Heart left ventricle (tissue), 16 donors: ENCODE measurements around the gene NELL1. TPM values are rescaled to one million over a fixed set of nuclear protein-coding genes. Genes with fewer than 3 reads are reported as not detected.

Experiments
- ATAC-seq, 4 donors: fragments of 200-7000 bp; cut with Tn5 transposase; one replicate each; pipeline ENCODE4 v1.9.1; 2020 to 2022; ENCODE audit warnings: moderate library complexity in 4 of 4, mild to moderate bottlenecking in 3 of 4, moderate number of reproducible peaks in 1 of 4
- DNase-seq, 5 donors: peaks; one replicate each; pipeline ENCODE4 v3.0.0-alpha.2; 2020
- H3K27ac ChIP-seq, 12 donors: fragments of 200-600 bp; sonication (generic) in 4 of 12; one replicate each; pipeline versions ENCODE4 v1.5.0 to v1.8.0; 2016 to 2022; ENCODE audit warnings: mild to moderate bottlenecking in 2 of 12
- H3K27me3 ChIP-seq, 9 donors: fragments of 200-600 bp; sonication (generic) in 2 of 9; one replicate each; pipeline versions ENCODE4 v1.5.1 to v1.8.0; 2016 to 2022; ENCODE audit warnings: mild to moderate bottlenecking in 3 of 9
- H3K36me3 ChIP-seq, 9 donors: fragments of 200-600 bp; sonication (generic) in 2 of 9; one replicate each; pipeline versions ENCODE4 v1.5.0 to v1.8.0; 2018 to 2022; ENCODE audit warnings: mild to moderate bottlenecking in 2 of 9
- H3K4me1 ChIP-seq, 12 donors: fragments of 200-600 bp; sonication (generic) in 4 of 12; one replicate each; pipeline versions ENCODE4 v1.5.0 to v1.8.0; 2016 to 2022; ENCODE audit warnings: mild to moderate bottlenecking in 3 of 12
- H3K4me3 ChIP-seq, 12 donors: fragments of 200-600 bp; sonication (generic) in 4 of 12; one replicate each; pipeline versions ENCODE4 v1.5.0 to v1.8.0; 2017 to 2022; ENCODE audit warnings: mild to moderate bottlenecking in 9 of 12, moderate library complexity in 4 of 12
- H3K9me3 ChIP-seq, 12 donors: fragments of 200-600 bp; sonication (generic) in 4 of 12; one replicate each; pipeline versions ENCODE4 v1.5.0 to v1.8.0; 2016 to 2022; ENCODE audit warnings: mild to moderate bottlenecking in 1 of 12
- CTCF ChIP-seq, 12 donors: fragments of 200-600 bp; sonication (generic) in 4 of 12; IDR thresholded peaks; one replicate each; pipeline versions ENCODE4 v1.5.0 to v1.8.0; 2018 to 2022; ENCODE audit warnings: antibody characterized with exemption in 12 of 12, mild to moderate bottlenecking in 5 of 12
- POLR2A ChIP-seq, 2 donors: fragments of 450-650 bp; IDR thresholded peaks; one replicate each; pipeline ENCODE4 v1.6.1; 2017; ENCODE audit warnings: antibody characterized with exemption in 2 of 2, mild to moderate bottlenecking in 2 of 2, moderate library complexity in 2 of 2
- WGBS, 4 donors: extraction: QIAGEN DNeasy Blood & Tissue Kit in 2 of 4; methylation state at CpG; one replicate each; pipeline versions ENCODE4 v1.1.5 to v1.1.7; 2013 to 2018; 5-methylcytosine and 5-hydroxymethylcytosine counted together
- intact Hi-C, 10 donors: fragments of 100-400 bp; cut with DNase I; formaldehyde crosslinking; loops; one replicate each; pipeline versions ENCODE4 v1.11.1 to v1.14.2; 2022
- polyA plus RNA-seq, 2 donors: library from polyadenylated mRNA; stranded (reverse); fragments of 200-250 nt; gene quantifications; one replicate each; pipeline ENCODE4 v1.2.3, GENCODE V29; 2013
- total RNA-seq, 9 donors: library from RNA; depleted of rRNA in 2 of 9; stranded (reverse); fragments of >200 nt in 2 of 9; fragmentation: NEBNext Ultra II Directional in 3 of 9; extraction: Animal tissue kit (Norgen Biotek cat#: 25700) in 3 of 9; gene quantifications; one replicate each; pipeline versions ENCODE4 v1.1.0 to v1.2.4, GENCODE V29; 2016 to 2023
- donor health status: ischemic (EF 13 %, LVEDD 7.1; RV severe dilation, severe dysfunction).
- donor health status: healthy with polysubstance abuse.
- donor health status: DM: no; HTN: yes; CAD: no.
- donor health status: DM: no; HTN: no; CAD: no.
- donor health status: ischemic (EF 25% LVEDD 6.9; RV normal size, moderate dysfunction).
- donor health status: ischemic (EF 25% LVEDD 5.7; RV mildly dilated, moderate dysfunction).
- donor health status: healthy.
- donor health status: DM: yes; HTN: yes; CAD: no.
- donor health status: ischemic (EF 35%, LVEDD 5.7; RV mildly dilated, moderate dysfunction).
- donor health status: nonischemic (EF 11% LVEDD 7.7; RV severe dilation, severe dysfunction).
- donor health status: DM: yes; HTN: yes; CAD: no.
- donor health status: PGD.
- donor health status: ischemic (EF 29% LVEDD 5.4; RV normal size, mild dysfunction).
- donor health status: nonischemic (EF 23%, LVEDD 6.1; RV moderate dilation, normal function).

Gene NELL1
- total and polyA plus RNA-seq, 11 donors = 1.6 TPM; not detected in 10

GRCh38 chr11:21116009-21116408 is 446.6 kb downstream of the NELL1 start:
- Histone ChIP-seq H3K36me3 (no peaks in the 10 kb centered on the region), H3K4me3 (no peak overlapping the region), H3K27me3 (no peaks in the 10 kb centered on the region), H3K9me3 (no peaks in the 10 kb centered on the region), H3K27ac (no peak overlapping the region), H3K4me1 (no peaks in the 10 kb centered on the region)
- ATAC-seq = no peak
- intact Hi-C loops = no loop called here
- TF ChIP-seq CTCF (IDR thresholded peaks at IDR 0.05) (no peak), POLR2A (IDR thresholded peaks at IDR 0.05) (no peak)
- 84 to 95% (median 89%) methylated on average over 1 of the region's 1 CpG for WGBS, 4 donors
- no peak for DNase-seq

DNA sequence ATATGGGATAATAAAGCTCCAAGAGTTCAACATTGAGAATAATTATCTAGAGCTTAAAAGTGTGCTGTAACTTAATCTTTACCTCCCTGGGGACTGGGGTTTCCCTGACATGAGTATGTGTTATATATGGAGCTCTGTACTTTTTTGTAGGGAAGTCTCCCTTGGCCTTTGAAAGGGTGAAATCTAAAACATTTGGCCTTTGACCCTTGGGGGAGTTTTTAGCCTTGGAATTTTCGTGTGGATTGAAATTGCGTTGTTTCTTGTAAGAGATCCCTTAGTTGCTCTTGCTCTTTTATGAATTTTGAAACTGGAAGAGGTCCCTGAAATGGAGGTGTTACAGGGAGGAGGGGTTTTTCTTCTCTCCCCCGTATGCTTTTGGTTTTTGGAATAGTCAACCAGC is 450.0 kb downstream of the NELL1 start:
- TF ChIP-seq POLR2A (IDR thresholded peaks at IDR 0.05) = no peak
- TF ChIP-seq CTCF (IDR thresholded peaks at IDR 0.05) = no peak
- no peak for ATAC-seq
- Histone ChIP-seq H3K27ac (no peak overlapping the region), H3K9me3 (no peaks in the 10 kb centered on the region), H3K4me3 (no peak overlapping the region), H3K4me1 (no peaks in the 10 kb centered on the region), H3K27me3 (no peaks in the 10 kb centered on the region), H3K36me3 (no peaks in the 10 kb centered on the region)
- WGBS, 4 donors = 25 to 46% (median 35%) methylated on average over 3 of the region's 3 CpGs
- no peak for DNase-seq
- intact Hi-C loops = no loop called here

DNA sequence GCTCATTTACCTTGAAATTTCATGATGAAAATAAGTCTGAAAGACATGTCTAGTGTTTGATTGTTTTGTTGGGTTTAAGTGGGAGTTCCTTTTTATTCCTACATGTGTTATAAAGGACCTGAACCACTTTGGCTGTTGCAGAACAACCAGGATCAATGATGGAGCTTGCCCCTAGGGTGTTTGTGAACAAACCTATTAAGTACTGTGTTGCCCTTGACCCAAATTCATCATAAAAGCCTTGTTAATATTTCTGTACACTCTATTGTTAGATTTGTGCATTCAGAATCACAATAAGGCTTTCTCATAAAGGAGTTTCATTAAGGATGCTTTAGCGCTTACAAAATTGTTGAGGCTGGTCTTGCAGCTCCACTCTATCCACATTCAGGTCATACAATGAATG is 452.6 kb downstream of the NELL1 start:
- Histone ChIP-seq H3K27me3 (no peaks in the 10 kb centered on the region), H3K36me3 (no peaks in the 10 kb centered on the region), H3K27ac (no peak overlapping the region), H3K9me3 (no peaks in the 10 kb centered on the region), H3K4me1 (no peaks in the 10 kb centered on the region), H3K4me3 (no peak overlapping the region)
- WGBS, 4 donors = 95 to 100% (median 97%) methylated on average over 1 of the region's 1 CpG
- ATAC-seq (no peak), DNase-seq (no peak)
- TF ChIP-seq POLR2A (IDR thresholded peaks at IDR 0.05) (no peak), CTCF (IDR thresholded peaks at IDR 0.05) (no peak)
- intact Hi-C loops = no loop called here

- TF ChIP-seq POLR2A (IDR thresholded peaks at IDR 0.05) (no peak), CTCF (IDR thresholded peaks at IDR 0.05) (no peak)
- no peaks in the 10 kb centered on the region for H3K27me3 ChIP-seq
- no peak overlapping the region for H3K27ac ChIP-seq
- no peaks in the 10 kb centered on the region for H3K9me3 ChIP-seq
- no peaks in the 10 kb centered on the region for H3K36me3 ChIP-seq
- ATAC-seq (no peak), DNase-seq (no peak)
- 88 to 96% (median 94%) methylated on average over 3 of the region's 3 CpGs for WGBS, 4 donors
- no peak overlapping the region for H3K4me3 ChIP-seq
- intact Hi-C loops = no loop called here
- H3K4me1 ChIP-seq = no peaks in the 10 kb centered on the region
Measured at GRCh38 chr11:21122523-21122922, 453.1 kb downstream of the NELL1 start.
